Activated T-cell treated with anti-CD3 and anti-CD28 coated beads for 1 hour (primary cell): Measurements from ENCODE around the gene PDZRN3.

Source experiments
- DNase-seq: peaks from one replicate; pipeline ENCODE4 v3.0.0-alpha.2; 2020; ENCODE audit warnings: low read depth

Gene PDZRN3

GRCh38 chr3:73622091-73622805 lies 2.5 kb downstream of the PDZRN3 start:
- DNase-seq, result no peak

- DNase-seq, result no peak
Observed at GRCh38 chr3:73621388-73621787, 3.4 kb downstream of the PDZRN3 start.

GRCh38 chr3:73618461-73618860 lies 6.3 kb downstream of the PDZRN3 start:
- DNase-seq, result no peak

- DNase-seq, result no peak
Observed at GRCh38 chr3:73616056-73616455, 8.7 kb downstream of the PDZRN3 start.

GRCh38 chr3:73614419-73614818 lies 10.3 kb downstream of the PDZRN3 start:
- no peak for DNase-seq

- DNase-seq, result no peak
Observed at GRCh38 chr3:73611176-73611575, 13.6 kb downstream of the PDZRN3 start.

- no peak for DNase-seq
Observed at GRCh38 chr3:73610493-73610892, 14.2 kb downstream of the PDZRN3 start.

GRCh38 chr3:73609655-73610054 lies 15.1 kb downstream of the PDZRN3 start:
- DNase-seq, result no peak

GRCh38 chr3:73609315-73609641 lies 15.5 kb downstream of the PDZRN3 start:
- no peak for DNase-seq

GRCh38 chr3:73608456-73609314 lies 16.1 kb downstream of the PDZRN3 start:
- DNase-seq, result no peak

- no peak for DNase-seq
Observed at GRCh38 chr3:73605861-73606260, 18.9 kb downstream of the PDZRN3 start.

GRCh38 chr3:73605412-73605811 lies 19.3 kb downstream of the PDZRN3 start:
- no peak for DNase-seq

GRCh38 chr3:73604451-73604850 lies 20.3 kb downstream of the PDZRN3 start:
- DNase-seq, result no peak

GRCh38 chr3:73603762-73604171 lies 21.0 kb downstream of the PDZRN3 start:
- DNase-seq, result no peak

- DNase-seq, result no peak
Observed at GRCh38 chr3:73602170-73602569, 22.6 kb downstream of the PDZRN3 start.

- no peak for DNase-seq
Observed at GRCh38 chr3:73601481-73601880, 23.3 kb downstream of the PDZRN3 start.

- DNase-seq, result no peak
Observed at GRCh38 chr3:73601011-73601410, 23.7 kb downstream of the PDZRN3 start.

- DNase-seq, result no peak
Observed at GRCh38 chr3:73600293-73600938, 24.3 kb downstream of the PDZRN3 start.

- no peak for DNase-seq
Observed at GRCh38 chr3:73599605-73600004, 25.1 kb downstream of the PDZRN3 start.

- DNase-seq, result no peak
Observed at GRCh38 chr3:73597476-73597875, 27.3 kb downstream of the PDZRN3 start.

- DNase-seq, result no peak
Observed at GRCh38 chr3:73592154-73593144, 32.3 kb downstream of the PDZRN3 start.

- DNase-seq, result no peak
Observed at GRCh38 chr3:73591286-73591800, 33.4 kb downstream of the PDZRN3 start.
